ENCODE results near the gene MKLN1.
"Not testable (repeated sequence)": the region's sequence is repeated elsewhere in the genome, so short reads cannot be mapped to it uniquely, and the experiment has no call there.

The MKLN1 gene

DNA sequence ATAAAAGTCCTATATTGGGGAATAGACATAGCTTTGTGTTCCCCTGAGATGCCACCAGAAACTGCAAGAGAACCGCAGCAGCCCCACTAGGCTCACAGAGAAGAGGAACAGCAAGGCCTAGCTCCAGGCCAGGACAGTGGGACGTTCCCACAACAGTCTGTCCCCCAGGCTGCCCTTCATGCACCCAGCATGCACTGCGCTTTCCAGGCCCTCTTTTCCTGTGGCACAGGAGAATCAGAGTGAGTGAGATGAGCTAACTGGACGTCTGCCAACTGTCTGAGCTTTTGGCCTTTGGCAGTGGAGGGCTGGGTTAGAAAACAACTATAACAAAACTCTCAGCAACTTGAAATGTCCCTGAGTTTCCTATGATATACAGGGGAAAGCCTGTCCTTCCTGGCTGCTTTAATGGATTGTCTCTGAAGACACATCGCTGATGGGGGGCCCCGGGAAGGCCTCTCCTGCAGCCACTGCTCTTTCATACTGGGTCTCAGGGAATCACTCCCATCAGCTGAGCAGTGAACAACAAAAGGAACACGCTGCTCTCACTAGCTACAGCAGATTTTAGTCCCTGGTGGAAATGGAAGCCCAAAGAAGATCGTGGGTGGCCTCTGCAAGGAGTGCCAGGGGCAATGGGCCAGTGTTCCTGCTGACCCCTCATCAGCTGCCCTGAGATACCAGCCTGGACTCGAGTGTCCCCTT lies 175.3 kb downstream of the MKLN1 start:
- no peak for DNase-seq

DNA sequence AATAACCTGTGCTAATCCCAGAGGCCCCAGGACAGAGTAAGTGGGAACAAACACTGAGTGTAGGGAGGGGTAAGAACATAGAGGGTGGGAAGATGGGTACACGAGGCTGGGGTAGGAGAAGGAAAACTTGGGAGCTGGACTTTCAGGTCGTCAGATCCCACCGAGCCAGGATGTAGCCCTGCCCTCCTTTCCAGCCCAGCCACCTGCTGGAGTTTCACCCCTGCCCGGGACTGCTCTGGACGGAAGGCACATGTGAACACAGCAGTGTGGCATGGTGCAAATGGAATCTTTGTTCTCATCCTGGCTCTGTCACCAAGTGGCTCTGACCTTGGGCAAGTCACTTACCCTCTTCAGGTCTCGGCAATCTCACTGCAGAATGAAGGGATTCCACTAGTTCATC lies 176.0 kb downstream of the MKLN1 start:
- DNase-seq, result no peak

DNA sequence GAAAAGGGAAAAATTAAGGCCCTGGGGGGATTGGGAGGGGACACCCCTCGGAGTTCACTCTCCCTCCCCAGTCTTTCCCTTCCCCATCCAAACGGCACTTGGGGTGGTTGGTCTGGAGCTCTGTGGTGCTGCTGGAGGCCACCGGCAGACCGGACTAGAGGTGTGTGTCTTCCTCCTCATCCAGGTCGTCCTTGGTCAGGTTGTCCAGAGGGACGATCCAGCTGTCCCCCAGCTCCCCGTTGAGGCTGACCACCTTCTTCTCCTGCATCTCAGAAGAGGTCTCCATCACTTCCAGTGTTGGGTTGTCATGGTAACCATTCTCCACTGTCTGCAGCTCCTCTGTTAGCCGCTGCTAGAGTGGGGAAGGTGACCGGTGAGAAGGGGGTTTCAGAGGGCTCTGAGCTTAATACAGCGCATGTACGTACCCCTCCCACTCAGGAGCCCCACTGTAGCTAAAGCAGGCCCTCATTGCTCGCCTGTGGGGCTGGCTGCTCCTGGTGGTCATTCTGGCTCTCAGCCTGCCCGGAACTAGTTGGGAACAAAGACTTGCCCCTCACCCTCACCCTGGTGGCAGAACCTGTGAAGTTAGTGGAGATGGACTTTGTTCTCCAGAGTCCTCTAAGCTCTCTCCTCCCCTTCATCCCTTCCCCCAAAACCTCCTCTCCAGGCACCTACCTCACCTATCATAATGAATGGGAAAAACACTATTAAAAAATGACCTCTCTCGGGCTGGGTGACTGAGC lies 176.7 kb downstream of the MKLN1 start:
- no peak for DNase-seq

DNA sequence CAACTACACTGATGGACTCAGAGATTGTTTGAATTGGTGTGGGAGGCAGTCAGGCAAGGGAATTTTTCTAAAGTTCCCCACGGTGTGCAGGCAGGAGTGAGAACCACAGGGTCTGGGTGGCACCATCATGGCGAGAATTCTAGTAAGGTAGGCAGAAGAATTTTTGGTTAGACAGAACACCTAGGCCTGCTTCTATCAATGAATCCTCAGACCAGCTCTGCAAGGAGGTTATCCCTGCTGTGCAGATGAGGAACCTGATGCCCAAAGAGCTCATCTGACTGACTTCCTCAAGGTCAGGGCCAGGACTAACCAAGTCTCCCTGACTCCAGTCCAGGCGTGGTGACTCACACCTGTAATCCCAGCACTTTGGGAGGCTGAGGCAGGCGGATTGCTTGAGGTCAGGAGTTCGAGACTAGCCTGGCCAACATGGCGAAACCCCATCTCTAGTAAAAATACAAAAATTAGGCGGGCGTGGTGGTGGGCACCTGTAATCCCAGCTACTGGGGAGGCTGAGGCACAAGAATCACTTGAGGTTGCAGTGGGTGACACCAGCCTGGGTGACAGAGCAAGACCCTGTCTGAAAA lies 177.5 kb downstream of the MKLN1 start:
- DNase-seq, result not testable (repeated sequence)

DNA sequence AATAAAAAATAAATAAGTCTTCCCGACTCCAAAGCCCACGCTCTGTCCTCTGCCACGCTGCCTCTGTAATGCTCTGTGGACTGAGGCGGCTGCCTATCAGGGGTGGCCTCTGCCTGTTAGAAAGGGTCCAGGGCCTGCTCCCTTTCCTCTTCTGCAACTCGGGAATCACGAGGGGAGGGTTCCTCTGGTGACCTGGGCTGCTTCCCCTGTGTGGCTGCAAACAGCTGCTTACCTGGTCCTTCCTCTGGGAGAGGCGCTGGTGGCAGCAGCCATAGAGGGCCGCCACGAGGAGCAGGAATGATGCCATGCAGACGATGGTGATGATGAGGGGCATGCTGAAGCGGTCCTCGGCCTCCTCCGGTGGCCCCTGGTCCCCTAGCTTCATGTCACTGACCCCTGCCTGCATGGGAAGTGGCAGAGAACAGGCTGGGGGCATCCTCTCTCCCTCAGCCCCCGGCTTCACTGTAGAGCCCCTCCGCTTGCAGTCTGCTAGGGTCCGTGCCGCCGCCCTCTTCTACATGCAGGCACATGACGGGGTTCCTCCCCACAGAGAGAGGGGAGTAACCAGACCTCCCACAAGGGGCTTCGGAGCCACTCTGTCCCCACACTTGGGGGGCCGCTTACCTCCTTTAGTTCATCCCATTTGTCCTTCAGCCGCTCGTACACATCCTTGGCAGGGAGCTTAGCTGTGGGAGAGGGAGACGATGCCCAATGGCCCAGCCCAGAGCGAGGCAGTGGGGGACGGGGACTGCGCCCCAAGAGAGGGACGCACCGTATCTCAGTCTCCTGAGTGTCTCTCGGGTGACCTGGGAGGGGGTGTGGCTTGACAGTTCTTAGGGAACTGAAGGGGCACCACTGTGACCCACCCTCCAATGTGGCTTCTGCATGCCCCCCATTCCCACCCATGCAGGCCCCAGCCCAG lies 178.2 kb downstream of the MKLN1 start:
- DNase-seq, result no peak

DNA sequence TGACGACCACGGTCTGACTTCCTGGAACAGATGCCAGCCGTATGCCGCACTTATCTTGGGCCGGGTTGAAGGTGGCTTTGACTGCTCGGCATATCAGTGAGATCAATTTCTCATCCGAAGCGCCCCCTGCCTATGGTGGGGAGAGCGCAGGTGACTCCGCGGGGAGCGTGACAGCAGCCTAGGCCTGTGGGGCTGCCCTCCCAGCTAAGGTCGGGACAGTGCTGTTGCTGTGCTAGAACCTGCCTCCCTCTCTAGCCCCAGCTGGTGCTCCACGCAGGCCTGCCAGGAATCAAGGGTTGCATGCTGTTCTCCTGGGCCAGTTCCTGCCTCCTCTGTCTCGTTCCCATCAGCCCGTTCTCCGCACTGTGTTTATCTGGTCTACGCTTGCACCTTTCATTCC lies 178.9 kb downstream of the MKLN1 start:
- DNase-seq, result no peak

DNA sequence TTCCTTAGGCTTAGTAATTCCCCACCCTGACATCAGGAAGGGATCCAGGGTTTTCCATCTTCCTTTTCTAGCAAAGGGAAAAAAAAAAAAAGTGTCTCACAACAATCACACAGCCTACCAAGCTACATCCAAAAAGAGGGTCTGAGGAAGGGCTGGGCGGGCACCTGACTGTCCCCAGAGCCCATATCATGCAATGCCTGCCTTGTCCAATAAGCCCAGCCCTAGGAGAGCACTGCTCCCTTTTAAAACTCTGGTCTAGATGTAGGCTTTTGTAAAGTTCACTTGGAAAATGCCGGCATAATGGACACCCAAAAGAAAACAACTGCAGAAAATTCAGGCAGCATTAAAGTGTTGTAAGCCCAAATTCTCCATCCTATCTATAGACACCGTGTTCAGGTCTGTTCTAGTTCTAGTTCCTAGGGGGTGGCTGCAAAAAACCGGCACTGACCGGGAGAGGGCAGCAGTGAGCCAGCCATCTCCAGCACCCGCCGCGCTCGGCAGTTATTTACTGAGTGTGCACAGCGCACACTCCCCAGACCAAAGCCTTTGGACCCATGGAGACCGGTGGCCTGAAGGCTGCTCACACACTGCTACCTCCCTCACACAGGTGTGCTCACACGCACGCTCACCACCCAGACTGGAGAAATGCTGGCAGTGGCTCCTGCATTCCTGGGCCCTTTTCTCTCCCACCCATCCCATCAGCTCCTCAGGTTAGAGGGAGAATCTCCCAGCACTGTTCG lies 180.1 kb downstream of the MKLN1 start:
- DNase-seq, result peak; percentile 73

DNA sequence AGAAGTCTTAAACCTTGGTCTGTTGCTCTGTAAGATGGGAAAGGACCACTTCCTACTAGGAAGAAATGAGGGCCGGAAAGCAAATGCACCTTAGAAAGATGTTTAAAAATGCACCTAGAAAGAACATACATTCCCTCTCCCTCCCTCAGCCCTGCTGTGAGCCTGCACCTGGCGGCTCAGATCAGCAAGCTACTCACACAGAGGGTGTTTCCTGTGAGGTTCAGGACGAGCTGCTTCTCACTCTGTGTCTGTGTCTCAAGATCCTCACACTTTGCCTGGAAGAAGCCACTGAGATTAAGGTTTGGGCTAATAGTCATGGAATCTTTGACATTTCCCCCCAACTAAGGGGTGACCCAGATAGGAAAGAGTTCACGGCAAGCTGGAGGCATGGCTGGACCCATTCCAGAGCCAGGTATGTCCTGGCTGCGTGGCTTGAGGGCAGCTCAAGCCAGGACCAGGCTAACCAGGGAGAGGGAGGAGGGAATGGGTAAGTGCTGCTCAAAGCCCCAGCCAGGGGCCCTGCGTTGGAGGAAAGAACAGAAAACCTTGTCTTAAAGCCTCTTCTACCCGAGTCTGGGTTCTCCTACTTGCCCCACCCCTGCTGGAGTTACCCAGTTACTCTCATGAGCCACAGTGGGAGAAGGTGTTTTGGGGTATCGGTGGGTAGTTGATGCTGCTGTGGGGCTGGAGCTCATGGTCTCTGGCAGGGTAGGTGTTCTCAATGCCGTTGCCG lies 181.2 kb downstream of the MKLN1 start:
- no peak for DNase-seq

DNA sequence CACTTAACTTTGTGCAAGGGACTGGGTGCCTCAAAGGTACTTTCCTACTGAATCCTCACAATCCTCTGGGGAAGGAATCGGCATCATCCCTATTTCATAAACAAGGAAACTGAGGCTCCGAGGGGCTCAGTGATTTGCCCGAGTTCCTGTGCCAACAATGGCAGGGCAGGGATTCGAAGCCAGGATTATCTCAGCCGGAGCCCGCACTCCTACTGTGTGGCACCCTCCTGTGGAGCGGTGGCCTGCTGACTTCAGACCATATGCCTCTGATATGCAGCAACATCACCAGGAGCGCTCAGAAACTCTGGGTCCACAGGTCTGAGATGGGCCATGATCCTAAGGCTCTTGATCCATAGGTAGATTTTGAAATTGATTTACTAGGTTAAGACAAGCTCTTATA lies 182.1 kb downstream of the MKLN1 start:
- DNase-seq, result no peak

DNA sequence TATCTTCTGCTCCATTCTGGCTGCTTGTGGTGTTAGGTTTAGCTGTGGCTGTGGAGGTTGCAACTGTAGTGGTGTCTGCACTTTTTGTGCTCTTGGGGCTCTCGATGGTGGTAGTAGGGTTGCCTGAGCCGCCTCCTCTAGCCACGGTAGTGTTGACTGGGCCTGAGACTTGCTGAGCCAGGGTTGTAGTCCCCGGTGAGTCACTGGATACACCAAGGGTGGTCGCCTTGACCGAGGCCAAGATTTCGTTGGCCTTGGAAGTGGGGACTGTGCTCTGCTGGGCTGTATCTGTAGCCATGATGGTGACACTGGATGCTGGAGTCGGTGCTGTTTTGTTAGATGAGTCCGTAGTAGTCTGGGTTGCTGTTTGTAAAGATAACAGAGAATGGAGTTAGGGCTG lies 183.4 kb downstream of the MKLN1 start:
- DNase-seq, result no peak

DNA sequence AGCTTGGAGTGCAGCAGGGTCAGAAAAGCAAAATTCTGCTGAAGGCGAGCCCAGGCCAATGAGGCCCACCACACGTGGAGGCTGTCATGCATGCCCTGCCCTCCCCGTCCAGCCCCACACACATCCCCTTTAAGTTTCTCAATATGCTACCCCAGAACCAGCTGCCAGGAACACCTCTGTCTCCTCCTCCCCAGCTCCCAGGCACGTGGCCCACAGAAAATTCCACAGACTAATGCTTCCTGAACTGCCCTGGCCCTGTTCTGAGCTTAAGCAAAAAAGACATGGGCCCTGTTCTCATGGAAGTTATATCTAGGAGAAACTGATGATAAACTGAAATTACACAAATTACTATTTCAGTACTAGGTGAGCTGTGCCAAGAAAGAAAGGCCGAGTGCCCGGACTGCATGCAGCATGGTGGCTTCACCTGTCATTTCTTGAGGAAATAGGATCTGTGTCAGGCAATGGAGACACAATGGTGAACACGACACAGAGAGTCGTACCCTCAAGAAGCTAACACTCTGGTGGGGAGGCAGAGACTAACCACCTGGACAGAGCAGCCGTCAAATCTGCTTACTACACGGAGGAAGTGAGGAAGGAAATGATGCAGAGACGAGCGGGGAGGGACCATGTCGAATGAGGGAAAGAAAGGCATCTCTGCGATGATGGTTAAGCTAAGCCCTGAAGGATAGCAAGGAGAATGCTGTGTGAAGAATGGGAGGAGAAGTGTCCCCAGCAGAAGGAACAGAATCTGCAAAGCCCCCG lies 184.3 kb downstream of the MKLN1 start:
- no peak for DNase-seq

DNA sequence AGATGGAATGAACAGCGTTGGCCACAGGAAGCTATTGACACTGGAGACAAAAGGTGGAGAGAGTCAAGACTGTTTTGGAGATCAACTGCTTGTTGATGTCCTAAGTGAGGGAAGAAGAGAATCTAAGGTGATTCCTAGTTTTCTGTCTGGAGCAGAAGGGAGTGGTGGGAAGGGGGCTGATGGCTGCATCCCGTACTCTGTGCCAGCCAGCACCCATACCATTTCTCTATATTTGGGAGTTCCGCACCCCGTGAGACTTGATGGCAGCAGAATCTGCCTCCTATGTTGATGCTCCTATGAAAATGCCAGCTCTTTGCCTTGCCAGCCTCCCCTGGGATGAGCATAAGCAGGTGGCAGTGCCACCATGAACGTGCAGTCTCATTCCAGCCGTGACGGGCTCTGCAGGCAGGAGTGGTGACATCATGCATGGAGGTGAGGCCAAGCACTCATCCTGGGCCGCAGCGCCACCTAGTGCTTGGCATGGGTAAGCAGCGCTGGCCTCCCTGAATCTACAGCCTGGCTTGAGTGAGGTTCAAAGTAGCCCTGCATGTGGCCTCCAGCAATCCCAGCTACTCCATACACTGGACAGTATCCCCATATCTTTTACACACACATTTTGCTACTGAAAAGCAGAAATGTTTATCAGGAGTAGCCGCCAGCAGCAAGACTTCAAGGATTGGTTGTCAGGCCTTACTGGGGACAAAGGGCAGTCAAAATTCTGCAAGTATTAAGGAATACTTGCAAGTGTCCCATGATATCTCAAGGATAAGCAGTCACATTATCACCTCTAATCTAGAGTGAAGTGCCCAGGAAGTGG lies 185.8 kb downstream of the MKLN1 start:
- DNase-seq, result peak; percentile 73

DNA sequence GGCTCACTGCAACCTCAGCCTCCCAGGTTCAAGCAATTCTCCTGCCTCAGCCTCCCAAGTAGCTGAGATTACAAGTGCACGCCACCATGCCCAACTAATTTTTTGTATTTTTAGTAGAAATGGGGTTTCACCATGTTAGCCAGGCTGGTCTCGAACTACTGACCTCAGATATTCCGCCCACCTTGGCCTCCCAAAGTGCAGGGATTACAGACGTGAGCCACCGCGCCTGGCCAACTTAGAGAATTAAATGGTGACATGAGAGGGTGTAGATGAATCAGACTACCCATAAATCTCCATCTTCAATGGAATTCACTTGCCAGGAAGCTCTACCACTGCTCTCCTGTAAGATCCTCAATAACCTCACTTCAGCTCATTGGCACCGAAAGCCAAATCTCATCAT lies 187.8 kb downstream of the MKLN1 start:
- not testable (repeated sequence) for DNase-seq

DNA sequence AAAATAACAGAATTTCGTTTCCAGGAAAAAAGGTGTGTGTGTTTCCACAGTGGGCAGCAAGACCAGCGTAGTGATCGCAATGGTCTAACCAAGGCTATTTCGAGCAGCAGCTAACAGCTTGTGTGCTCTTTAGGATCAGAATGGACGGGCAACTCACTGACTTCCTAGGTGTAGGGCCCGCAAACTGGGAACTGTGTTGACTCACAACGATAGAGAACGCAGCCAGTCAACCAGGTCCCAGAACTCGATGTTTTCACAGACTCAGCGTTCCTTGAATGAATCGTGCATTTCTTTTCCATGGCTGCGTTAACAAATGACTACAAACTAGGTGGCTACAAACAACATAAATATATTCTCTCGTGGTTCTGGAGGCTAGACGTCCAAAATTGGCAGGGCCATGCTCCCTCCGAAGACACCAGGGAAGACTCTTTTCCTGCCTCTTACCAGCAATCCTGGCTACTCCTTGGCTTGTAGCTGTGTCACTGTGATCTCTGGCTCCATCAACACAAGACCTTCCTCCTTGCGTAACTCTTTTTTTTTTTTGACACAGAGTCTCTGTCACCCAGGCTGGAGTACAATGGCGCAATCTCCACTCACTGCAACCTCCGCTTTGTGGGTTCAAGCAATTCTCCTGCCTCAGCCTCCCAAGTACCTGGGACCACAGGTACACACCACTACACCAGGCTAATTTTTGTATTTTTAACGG lies 189.7 kb downstream of the MKLN1 start:
- no peak for DNase-seq

DNA sequence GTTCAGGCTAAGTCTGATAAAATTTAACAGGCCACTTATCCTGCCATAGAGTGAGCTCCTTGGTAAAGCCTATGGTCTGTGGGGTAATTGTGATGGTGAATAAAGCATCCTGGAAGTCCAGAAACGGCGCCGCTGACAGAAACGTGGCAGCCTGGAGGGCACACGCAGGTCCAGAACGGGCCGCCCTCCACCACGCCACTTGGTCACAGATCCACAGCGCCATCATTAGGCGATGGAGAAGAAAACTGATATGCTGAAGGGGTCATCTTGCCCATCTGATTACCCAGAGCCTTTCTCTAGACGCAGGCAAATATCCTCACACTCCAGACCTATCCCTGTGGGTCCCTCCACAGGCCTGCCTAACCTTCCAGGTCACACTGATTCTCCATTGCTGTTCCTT lies 190.9 kb downstream of the MKLN1 start:
- DNase-seq, result no peak

DNA sequence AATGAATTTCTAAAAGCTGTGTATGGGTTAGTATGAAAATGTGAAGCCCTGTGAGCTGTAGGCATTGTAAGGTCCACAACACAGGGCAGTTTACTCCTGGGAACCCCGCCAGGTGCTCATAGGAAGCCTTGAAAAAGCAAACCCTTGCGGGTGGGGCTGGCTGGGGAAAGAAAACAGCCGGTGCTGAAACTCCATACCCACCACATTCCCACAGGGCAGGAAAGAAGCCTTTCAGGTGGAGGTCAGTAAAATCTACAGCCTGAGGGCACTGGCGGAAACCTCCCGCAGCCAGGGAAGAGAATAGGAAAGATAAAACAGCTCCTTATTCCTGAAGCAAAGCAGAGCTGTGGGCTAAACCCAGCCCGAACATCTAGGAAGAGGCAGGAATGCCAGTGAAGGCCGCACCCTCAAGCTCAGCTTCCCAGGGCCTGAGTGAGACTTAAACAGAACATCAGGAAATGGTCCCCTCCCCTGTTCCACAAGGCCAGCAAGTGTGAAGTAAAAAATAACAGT lies 194.0 kb downstream of the MKLN1 start:
- DNase-seq, result no peak

DNA sequence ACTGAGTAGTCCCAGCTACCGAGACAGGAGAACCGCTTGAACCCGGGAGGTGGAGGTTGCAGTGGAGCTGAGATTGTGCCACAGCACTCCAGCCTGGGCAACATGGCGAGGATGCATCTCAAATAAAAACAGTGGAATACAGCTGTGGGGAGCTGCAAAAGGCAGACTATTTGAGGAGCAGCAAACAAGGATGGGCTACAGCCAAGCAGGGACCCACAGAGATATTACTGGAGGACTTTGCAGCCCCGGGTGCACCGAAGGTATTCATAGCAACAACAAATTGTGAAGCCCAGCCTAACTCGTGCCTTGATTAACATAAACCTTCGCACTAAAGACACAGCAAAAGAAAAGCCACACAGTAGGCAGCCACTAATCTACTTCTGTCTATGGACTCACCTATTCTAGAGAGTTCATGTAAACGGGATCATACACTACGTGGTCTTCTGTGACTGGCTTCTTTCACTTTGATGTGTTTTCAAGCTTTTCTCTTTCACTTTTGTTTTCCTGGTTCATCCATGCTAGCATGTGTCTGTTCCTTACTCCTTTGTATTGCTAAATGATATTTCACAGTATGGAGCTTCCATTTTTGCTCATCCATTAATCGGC lies 194.8 kb downstream of the MKLN1 start:
- DNase-seq, result no peak

DNA sequence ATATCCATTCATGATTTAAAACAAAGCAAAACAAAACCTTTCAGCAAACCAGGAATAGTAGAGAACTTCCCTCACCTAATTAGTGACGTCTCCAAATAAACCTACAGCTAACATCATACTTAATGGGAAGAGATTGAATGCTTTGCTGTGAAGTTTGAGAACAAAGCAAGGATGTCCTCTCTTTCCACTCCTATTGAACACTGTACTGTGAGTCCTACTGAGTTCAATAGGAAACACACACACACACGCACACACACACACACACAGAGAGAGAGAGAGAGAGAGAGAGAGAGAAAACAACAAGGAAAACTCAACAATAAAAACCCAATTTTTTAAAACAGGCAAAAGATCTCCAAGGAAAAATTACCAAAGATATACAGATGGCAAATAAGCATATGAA lies 196.4 kb downstream of the MKLN1 start:
- no peak for DNase-seq

DNA sequence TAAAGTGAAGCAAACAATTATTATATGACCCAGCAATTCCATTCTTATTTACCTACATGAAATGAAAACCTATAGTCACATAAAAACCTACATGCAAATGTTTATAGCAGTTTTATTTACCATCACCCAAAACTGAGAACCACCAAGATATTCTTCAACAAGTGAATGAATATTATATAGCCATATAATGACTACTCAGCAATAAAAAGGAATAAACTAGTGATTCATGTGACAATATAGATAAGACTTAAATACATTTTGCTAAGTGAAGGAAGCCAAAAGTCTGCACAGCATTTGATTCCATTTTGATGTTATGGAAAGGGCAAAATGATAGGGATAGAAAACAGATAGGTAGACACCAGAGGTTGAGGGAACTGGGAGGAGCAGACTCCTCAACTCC lies 197.0 kb downstream of the MKLN1 start:
- DNase-seq, result no peak
